Measurements from ENCODE around the gene MMP17. TPM values are rescaled to one million over a fixed set of nuclear protein-coding genes. Genes with fewer than 3 reads are reported as not detected.

MMP17 gene
- polyA plus RNA-seq, 3 donors, result 2.8 to 78.3 (median 3.0) TPM

DNA sequence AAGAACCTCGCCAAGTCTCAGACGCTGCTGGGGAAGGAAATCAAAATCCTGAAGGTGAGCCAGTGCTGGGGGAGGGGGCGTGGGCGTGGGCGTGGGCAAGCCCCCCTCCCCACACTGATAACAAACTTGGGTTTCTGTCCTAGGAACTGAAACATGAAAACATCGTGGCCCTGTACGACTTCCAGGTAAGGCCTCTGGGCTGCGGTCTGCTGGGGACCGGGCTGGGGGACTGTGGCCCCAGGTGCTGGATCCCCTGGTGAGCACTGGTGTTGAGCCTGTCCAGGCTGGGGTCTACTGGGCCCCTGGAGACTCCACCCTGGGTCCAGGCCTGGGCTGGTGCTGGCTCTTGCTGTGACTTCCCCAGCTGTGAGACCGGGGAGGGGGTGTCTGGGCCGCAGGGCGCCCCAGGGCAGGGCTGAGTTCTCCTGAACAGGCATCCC lies 67.5 kb downstream of the MMP17 start:
- no peak for DNase-seq
- Histone ChIP-seq H3K9me3 (replicated peaks in 1 of 2; ENCODE audit: control insufficient read depth in 1 of 2, insufficient read depth in 1 of 2, low read length in 2 of 2) (no peaks in the 10 kb centered on the region), H3K4me1 (ENCODE audit: control insufficient read depth in 1 of 2, insufficient read depth in 2 of 2, low read length in 2 of 2) (peaks cover 20 to 24% of the 10 kb centered on the region in 2 donors), H3K4me3 (replicated peaks in 1 of 3; ENCODE audit: low read depth in 2 of 3, low read length in 3 of 3) (peak overlapping the region; percentile 63 to 94 (median 89)), H4K20me1 (ENCODE audit: insufficient read depth, low read length) (peaks cover 44% of the 10 kb centered on the region), H3K27ac (ENCODE audit: low read depth in 1 of 2, low read length in 2 of 2) (peak overlapping the region; percentile 55 to 94), H3K79me2 (ENCODE audit: insufficient read depth, low read length) (peaks cover 53% of the 10 kb centered on the region), H3K9ac (ENCODE audit: insufficient read depth, low read length, poor library complexity, severe bottlenecking) (peak overlapping the region; percentile 86), H3K36me3 (replicated peaks in 1 of 2; ENCODE audit: control insufficient read depth in 1 of 2, insufficient read depth in 2 of 2, low read length in 2 of 2) (peaks cover 6 to 17% of the 10 kb centered on the region in 2 donors), H3K27me3 (ENCODE audit: control insufficient read depth in 2 of 2, insufficient read depth in 2 of 2, low read length in 2 of 2) (no peaks in the 10 kb centered on the region), H2AFZ (ENCODE audit: insufficient read depth, low read depth, low read length, poor library complexity, severe bottlenecking) (peak overlapping the region; percentile 63), H3K4me2 (replicated peaks; ENCODE audit: extremely low read depth, low read length, poor library complexity, severe bottlenecking) (peak overlapping the region; percentile 89)
- Mint-ChIP-seq H3K9me3 (peaks cover 0 to 2% (median 0%) of the 10 kb centered on the region in 7 donors), H3K27me3 (ENCODE audit: low read depth in 3 of 3) (no peaks in the 10 kb centered on the region), H3K4me3 (peak overlapping the region; percentile 87 to 93), H3K36me3 (peaks cover 19 to 24% of the 10 kb centered on the region in 2 donors), H3K27ac (peak overlapping the region; percentile 87 to 95 (median 91)), H3K4me1 (peaks cover 21% of the 10 kb centered on the region)
- WGBS (ENCODE audit: insufficient coverage), result 3% methylated on average over 7 of the region's 12 CpGs
- intact Hi-C loops (cut with micrococcal nuclease), result loop anchor here (1.0 to 5.0 kb wide), 3 partner anchors 33 to 54 kb away; partner anchors contain the start of genes PUS1 (in 2 of the 2) and EP400 (in 1 of the 2)
- TF ChIP-seq, protein P1, sequence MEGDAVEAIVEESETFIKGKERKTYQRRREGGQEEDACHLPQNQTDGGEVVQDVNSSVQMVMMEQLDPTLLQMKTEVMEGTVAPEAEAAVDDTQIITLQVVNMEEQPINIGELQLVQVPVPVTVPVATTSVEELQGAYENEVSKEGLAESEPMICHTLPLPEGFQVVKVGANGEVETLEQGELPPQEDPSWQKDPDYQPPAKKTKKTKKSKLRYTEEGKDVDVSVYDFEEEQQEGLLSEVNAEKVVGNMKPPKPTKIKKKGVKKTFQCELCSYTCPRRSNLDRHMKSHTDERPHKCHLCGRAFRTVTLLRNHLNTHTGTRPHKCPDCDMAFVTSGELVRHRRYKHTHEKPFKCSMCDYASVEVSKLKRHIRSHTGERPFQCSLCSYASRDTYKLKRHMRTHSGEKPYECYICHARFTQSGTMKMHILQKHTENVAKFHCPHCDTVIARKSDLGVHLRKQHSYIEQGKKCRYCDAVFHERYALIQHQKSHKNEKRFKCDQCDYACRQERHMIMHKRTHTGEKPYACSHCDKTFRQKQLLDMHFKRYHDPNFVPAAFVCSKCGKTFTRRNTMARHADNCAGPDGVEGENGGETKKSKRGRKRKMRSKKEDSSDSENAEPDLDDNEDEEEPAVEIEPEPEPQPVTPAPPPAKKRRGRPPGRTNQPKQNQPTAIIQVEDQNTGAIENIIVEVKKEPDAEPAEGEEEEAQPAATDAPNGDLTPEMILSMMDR (IDR thresholded peaks at IDR 0.05), result no peak

DNA sequence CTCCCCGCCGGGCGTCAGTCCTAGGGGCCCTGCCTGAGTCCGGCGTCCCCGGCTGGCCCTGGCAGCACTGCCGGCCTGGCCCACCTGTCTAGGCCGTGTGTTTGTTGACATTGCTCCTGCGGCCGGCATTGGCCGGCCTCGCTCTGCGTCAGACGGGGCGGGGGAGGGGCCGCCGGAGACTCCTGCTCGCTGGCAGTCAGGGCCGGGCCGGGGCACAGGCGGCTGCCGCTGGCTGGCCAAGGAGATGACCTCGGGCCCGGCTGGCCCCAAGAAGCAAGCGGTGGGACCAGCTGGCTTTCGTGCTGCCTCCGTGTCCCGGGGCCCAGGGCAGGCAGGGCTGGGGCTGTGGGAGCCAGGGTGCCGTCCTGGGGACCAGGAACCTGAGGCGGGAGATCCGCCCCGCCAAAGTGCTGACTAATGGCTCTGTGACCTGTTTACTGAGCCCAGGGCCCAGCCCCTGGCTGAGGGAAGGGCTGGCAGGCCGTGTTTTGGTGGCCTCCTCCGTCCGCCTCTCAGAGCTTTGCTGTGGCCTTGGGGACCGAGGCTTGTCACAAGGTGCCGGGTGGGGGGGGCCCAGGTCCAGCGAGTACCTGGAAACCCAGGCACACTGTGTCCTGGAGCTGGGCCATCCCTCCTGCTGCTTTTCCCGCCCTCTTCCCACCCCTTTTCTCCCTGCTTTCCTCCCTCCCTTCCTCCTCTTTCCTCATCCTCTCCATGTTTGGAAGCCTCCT lies 68.1 kb downstream of the MMP17 start:
- Histone ChIP-seq H3K9me3 (replicated peaks in 1 of 2; ENCODE audit: control insufficient read depth in 1 of 2, insufficient read depth in 1 of 2, low read length in 2 of 2) (no peaks in the 10 kb centered on the region), H3K27ac (ENCODE audit: low read depth in 1 of 2, low read length in 2 of 2) (peak overlapping the region; percentile 57 to 94), H4K20me1 (ENCODE audit: insufficient read depth, low read length) (peaks cover 50% of the 10 kb centered on the region), H3K36me3 (replicated peaks in 1 of 2; ENCODE audit: control insufficient read depth in 1 of 2, insufficient read depth in 2 of 2, low read length in 2 of 2) (peaks cover 6 to 18% of the 10 kb centered on the region in 2 donors), H3K79me2 (ENCODE audit: insufficient read depth, low read length) (peaks cover 56% of the 10 kb centered on the region), H2AFZ (ENCODE audit: insufficient read depth, low read depth, low read length, poor library complexity, severe bottlenecking) (peak overlapping the region; percentile 63), H3K4me2 (replicated peaks; ENCODE audit: extremely low read depth, low read length, poor library complexity, severe bottlenecking) (peak overlapping the region; percentile 89), H3K4me1 (ENCODE audit: control insufficient read depth in 1 of 2, insufficient read depth in 2 of 2, low read length in 2 of 2) (peaks cover 20 to 24% of the 10 kb centered on the region in 2 donors), H3K27me3 (ENCODE audit: control insufficient read depth in 2 of 2, insufficient read depth in 2 of 2, low read length in 2 of 2) (no peaks in the 10 kb centered on the region), H3K9ac (ENCODE audit: insufficient read depth, low read length, poor library complexity, severe bottlenecking) (peak overlapping the region; percentile 86), H3K4me3 (replicated peaks in 1 of 3; ENCODE audit: low read depth in 2 of 3, low read length in 3 of 3) (peak overlapping the region; percentile 63 to 94 (median 89))
- no peaks in the 10 kb centered on the region for H3K27me3 Mint-ChIP-seq (ENCODE audit: low read depth in 3 of 3)
- TF ChIP-seq, protein P1 (IDR thresholded peaks at IDR 0.05), result no peak
- peak; percentile 73 to 84 (median 83) for DNase-seq
- intact Hi-C loops (cut with micrococcal nuclease), result loop anchor here (1.0 to 5.0 kb wide), 3 partner anchors 33 to 53 kb away; partner anchors contain the start of genes EP400 (in 1 of the 2) and PUS1 (in 1 of the 2)
- H3K36me3 Mint-ChIP-seq, result peaks cover 19 to 29% of the 10 kb centered on the region in 2 donors
- peak overlapping the region; percentile 87 to 93 for H3K4me3 Mint-ChIP-seq
- peaks cover 0 to 1% (median 0%) of the 10 kb centered on the region in 7 donors for H3K9me3 Mint-ChIP-seq
- peak overlapping the region; percentile 68 to 95 (median 88) for H3K27ac Mint-ChIP-seq
- 2% methylated on average over 38 of the region's 39 CpGs for WGBS (ENCODE audit: insufficient coverage)
- H3K4me1 Mint-ChIP-seq, result peaks cover 21% of the 10 kb centered on the region
